Mammary epithelial cell (primary cell): Measurements from ENCODE around the gene XRCC5.

Experiments
- CTCF ChIP-seq, 2 donors: IDR thresholded peaks in 1 of 2; conservative IDR thresholded peaks in 1 of 2; 2 replicates each; pipeline ENCODE4 v1.5.1; 2011 to 2012; ENCODE audit warnings: inconsistent platforms in 2 of 2, low read length in 2 of 2, mild to moderate bottlenecking in 2 of 2, control low read depth in 1 of 2, low read depth in 1 of 2; ENCODE audit not compliant: insufficient read depth in 1 of 2; ENCODE audit errors: extremely low read depth in 1 of 2
- EZH2 ChIP-seq: IDR thresholded peaks from 2 replicates; pipeline ENCODE4 v1.6.1; 2012; ENCODE audit warnings: low read length, inconsistent platforms, borderline replicate concordance

- TF ChIP-seq CTCF (conservative IDR thresholded peaks at IDR 0.05 in 1 of 2, IDR thresholded peaks at IDR 0.05 in 1 of 2; ENCODE audit: extremely low read depth in 1 of 2, insufficient read depth in 1 of 2, low read depth in 1 of 2, low read length in 2 of 2): no peak
- no peak for TF ChIP-seq EZH2
Measured at GRCh38 chr2:216231867-216232266, 122.7 kb downstream of the XRCC5 start.
